NCI-H526 treated with DMSO at 0.1 percent for 48 hours (cell line): ENCODE measurements around the gene GRK2.

ENCODE experiments used
- DNase-seq: peaks from one replicate; lab custom pipeline; 2025; lab: John Stamatoyannopoulos, UW

GRK2 gene

DNA sequence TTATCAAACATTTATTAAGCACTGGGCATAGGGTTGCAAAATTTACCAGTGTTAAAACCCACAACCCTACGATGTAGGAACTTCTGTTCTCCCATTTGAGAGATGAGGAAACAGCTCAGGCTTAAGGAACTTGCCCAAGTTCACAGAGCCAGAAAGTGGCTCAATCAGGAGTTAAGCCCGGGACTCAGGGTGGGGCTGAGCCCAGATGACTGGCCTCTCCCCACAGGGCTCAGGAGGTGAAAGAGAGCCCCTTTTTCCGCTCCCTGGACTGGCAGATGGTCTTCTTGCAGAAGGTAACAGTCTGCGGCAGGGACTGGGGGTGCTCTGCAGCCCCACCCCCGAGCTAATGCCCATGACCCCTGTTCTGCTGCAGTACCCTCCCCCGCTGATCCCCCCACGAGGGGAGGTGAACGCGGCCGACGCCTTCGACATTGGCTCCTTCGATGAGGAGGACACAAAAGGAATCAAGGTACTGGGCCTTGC is 17.2 kb downstream of the GRK2 start:
- DNase-seq, result no peak

DNA sequence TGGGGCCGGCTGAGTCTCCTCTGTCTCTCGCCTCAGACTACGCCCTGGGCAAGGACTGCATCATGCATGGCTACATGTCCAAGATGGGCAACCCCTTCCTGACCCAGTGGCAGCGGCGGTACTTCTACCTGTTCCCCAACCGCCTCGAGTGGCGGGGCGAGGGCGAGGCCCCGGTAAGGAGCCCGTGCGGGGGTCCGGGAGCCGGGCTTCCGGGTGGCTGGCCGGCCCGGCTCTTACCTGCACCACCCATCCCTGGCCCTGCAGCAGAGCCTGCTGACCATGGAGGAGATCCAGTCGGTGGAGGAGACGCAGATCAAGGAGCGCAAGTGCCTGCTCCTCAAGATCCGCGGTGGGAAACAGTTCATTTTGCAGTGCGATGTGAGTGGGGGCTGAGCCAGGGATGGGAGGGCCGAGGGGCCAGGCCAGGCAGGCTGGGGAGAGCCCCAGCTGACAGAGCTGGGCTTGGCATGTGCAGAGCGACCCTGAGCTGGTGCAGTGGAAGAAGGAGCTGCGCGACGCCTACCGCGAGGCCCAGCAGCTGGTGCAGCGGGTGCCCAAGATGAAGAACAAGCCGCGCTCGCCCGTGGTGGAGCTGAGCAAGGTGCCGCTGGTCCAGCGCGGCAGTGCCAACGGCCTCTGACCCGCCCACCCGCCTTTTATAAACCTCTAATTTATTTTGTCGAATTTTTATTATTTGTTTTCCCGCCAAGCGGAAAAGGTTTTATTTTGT is 18.7 kb downstream of the GRK2 start:
- no peak for DNase-seq

DNA sequence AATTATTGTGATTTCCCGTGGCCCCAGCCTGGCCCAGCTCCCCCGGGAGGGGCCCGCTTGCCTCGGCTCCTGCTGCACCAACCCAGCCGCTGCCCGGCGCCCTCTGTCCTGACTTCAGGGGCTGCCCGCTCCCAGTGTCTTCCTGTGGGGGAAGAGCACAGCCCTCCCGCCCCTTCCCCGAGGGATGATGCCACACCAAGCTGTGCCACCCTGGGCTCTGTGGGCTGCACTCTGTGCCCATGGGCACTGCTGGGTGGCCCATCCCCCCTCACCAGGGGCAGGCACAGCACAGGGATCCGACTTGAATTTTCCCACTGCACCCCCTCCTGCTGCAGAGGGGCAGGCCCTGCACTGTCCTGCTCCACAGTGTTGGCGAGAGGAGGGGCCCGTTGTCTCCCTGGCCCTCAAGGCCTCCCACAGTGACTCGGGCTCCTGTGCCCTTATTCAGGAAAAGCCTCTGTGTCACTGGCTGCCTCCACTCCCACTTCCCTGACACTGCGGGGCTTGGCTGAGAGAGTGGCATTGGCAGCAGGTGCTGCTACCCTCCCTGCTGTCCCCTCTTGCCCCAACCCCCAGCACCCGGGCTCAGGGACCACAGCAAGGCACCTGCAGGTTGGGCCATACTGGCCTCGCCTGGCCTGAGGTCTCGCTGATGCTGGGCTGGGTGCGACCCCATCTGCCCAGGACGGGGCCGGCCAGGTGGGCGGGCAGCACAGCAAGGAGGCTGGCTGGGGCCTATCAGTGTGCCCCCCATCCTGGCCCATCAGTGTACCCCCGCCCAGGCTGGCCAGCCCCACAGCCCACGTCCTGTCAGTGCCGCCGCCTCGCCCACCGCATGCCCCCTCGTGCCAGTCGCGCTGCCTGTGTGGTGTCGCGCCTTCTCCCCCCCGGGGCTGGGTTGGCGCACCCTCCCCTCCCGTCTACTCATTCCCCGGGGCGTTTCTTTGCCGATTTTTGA is 19.5 kb downstream of the GRK2 start:
- DNase-seq, result no peak

GRCh38 chr11:67286621-67287333 is 20.5 kb downstream of the GRK2 start:
- DNase-seq, result no peak

DNA sequence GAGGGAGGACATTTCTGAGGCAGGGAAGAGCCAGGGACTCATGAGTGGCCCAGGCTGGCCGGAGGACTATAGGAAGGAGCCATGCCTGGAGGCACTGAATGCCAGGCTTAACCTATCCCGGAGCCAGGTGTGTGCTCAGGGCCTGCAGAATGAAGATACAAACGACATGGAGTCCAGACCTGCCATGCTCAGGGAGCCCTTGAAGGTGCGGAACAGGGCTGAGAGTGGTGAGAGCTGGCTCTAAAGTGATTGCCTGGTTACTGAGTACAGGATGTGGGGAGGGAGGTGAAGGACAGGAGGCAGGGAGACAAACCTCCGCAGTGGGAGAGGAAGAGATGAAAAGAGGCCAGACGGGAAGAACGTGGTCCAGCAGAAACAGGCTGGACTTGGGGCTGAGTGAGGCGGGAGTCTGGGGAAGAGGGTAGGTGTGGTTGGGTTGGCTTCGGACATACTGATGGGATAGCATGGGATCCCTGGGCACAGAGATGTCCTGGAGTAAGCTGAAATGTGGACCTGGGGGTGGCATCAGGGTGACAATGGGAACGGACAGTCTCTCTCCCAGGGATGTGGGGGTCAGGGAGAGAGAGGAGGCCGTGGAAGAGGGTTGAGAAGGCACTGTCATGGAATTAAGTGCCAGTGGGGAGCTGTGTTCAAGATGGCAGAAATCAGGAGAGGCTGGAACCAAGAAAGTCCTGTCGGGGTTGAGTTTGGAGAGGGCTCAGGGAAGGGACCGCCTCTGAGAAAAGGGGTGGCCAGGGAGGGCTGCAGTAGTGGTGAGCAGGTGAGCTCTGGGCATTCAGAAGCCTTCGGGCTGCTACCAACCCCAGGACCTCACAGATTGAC is 21.3 kb downstream of the GRK2 start:
- DNase-seq, result no peak

- no peak for DNase-seq
These were observed 21.9 kb downstream of the GRK2 start for GRCh38 chr11:67288198-67288451.

DNA sequence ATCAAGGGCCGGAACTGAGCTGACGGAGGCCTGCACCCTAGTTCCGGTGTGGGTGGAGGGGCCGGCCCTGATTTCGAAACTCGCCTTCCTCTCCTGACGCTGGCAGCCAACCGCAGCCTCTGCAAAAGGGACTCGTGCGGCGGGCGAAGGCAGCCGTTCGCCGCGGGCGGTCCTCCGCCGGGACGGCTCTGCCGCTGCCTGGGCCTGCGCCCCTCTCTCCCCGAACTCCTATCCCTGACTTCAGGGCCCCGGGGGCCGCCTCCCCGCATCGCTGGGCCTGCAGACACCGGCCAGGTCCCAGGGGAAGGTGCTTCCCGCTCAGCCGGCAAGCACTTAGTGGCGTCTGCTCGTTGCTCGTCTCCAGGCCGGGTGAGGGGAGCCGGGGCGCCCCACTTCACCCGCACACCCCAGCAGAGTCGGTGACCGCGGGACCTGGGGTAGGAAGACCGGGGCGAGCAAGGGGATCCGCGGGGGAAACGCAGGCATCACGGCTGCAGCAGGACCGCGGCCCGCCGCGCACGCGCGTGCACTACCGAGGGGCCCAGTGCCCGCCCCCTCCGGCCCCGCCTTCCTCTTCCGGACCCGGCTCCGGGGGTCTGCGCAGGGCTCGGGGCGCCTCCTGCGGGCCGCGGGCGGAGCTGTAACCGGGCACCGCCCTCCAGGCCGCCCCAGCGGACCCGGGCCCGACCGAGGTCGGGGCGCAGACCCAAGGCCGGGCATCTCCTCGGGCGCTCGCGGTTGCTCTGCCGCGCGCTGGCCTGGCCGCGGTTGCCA is 22.4 kb downstream of the GRK2 start:
- DNase-seq, result peak; percentile 93

DNA sequence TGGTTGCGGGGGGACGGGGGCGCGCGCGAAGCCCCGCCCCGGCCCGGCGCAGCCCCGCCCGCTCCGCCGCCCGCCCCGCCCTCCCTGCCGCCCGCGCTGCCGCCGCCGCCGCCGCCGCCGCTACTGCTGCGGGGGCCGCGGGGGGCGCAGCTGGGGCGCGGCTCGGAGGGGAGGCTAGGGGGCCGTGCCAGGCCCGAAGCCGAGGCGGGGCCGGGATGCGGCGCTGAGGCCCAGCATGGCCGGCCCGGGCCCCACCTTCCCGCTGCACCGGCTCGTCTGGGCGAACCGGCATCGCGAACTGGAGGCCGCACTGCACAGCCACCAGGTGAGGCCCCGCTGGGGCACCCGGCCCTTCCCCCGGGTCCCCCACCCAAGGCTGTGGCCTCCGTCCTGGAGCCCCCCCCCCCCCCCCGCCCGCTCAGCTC is 23.0 kb downstream of the GRK2 start, which contains the start of gene ANKRD13D:
TSS of gene ANKRD13D (plus strand) at position 78 of the 425 bp plus-strand sequence. CDS start at position 236, 158 bp downstream.
- no peak for DNase-seq

- no peak for DNase-seq
These were observed 23.6 kb downstream of the GRK2 start for GRCh38 chr11:67289651-67290479.

GRCh38 chr11:67290801-67291200 is 24.5 kb downstream of the GRK2 start:
- no peak for DNase-seq

DNA sequence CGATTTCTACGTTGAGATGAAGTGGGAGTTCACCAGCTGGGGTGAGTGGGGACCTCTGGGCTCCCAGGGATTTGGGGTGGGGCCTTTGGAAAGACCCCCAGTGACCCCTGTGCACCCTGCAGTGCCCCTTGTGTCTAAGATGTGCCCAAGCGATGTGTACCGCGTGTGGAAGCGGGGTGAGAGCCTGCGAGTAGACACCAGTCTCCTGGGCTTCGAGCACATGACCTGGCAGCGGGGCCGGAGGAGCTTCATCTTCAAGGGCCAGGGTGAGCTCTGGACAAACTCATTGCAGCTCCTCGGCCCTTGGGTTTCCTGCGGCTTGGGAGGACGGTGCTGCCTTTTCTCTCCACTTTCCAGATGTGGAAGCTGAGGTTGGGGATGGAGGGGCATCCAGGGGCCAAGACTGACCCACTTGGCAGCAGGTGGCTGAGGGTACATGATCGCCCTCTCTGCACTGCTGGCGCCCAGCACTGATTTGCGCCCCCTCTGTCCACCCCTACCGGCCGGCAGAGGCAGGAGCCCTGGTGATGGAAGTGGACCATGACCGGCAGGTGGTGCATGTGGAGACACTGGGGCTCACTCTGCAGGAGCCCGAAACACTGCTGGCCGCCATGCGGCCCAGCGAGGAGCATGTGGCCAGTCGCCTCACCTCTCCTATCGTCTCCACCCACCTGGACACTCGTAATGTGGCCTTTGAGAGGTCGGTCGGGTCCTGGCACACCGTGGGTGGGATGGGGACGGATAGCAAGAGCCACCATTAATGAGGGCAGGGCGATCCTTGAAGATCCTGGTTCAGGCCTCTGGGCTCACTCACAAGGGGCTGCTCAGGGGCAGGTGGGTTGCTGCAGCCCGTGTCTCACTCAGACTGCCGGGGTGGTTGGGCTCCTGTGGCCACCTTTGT is 25.5 kb downstream of the GRK2 start:
- DNase-seq, result no peak

GRCh38 chr11:67292671-67293070 is 26.4 kb downstream of the GRK2 start:
- no peak for DNase-seq

DNA sequence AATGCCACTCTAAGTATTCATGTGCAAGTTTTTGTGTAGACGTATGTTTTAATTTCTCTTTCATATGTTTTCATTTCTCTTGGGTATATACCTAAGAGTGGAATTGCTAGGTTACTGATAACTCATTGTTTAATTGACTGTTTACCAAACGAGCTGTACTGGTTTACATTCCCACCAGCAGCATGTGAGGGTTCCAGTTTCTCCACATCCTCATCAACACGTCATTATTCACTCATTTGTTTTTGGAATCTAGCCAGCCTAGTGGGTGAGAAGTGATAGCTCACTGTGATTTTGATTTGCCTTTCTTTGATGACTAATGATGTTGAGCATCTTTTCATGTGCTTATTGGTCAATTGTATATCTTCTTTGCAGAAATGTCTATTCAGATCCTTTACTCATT is 26.8 kb downstream of the GRK2 start:
- DNase-seq, result no peak

- no peak for DNase-seq
These were observed 29.6 kb downstream of the GRK2 start for GRCh38 chr11:67295846-67296245.

GRCh38 chr11:67298786-67299185 is 32.5 kb downstream of the GRK2 start:
- no peak for DNase-seq

GRCh38 chr11:67299471-67300191 is 33.4 kb downstream of the GRK2 start:
- DNase-seq, result no peak

- no peak for DNase-seq
These were observed 34.0 kb downstream of the GRK2 start for GRCh38 chr11:67300256-67300755.

- DNase-seq, result no peak
These were observed 34.6 kb downstream of the GRK2 start for GRCh38 chr11:67300756-67301312.
